Activated B cell treated with CpG ODN at 0.5 μM for 24 hours (primary cell): ENCODE data around the gene ARHGEF33. TPM values are rescaled to one million over a fixed set of nuclear protein-coding genes. Genes with fewer than 3 reads are reported as not detected.
A peak's percentile ranks its signal among the peaks of the same experiment; 100 is the strongest.

Experiments
- ATAC-seq: fragments of 200-7000 bp; cut with Tn5 transposase; one replicate; pipeline ENCODE4 v1.10.0; 2021; ENCODE audit warnings: low read depth, mild to moderate bottlenecking, moderate library complexity
- CTCF ChIA-PET: fragments of 350-600 bp; sonication (Branson Sonifier 250); formaldehyde crosslinking; loops from one replicate; lab custom pipeline; 2021; ENCODE audit warnings: antibody characterized with exemption; lab: Charles Lee
- POLR2A ChIA-PET: fragments of 350-600 bp; sonication (Branson Sonifier 250); formaldehyde crosslinking; loops from one replicate; lab custom pipeline; 2021; ENCODE audit warnings: antibody characterized with exemption; lab: Charles Lee
- DNase-seq: peaks from one replicate; pipeline ENCODE4 v3.0.0; 2022
- H3K27ac Mint-ChIP-seq: one replicate; pipeline ENCODE4 v1.8.0; 2020; ENCODE audit warnings: mixed read lengths
- H3K27me3 Mint-ChIP-seq: one replicate; pipeline ENCODE4 v1.8.0; 2021; ENCODE audit warnings: mixed read lengths
- H3K36me3 Mint-ChIP-seq: one replicate; pipeline ENCODE4 v1.8.0; 2021; ENCODE audit warnings: low read depth, mixed read lengths
- H3K4me1 Mint-ChIP-seq: one replicate; pipeline ENCODE4 v1.8.0; 2021; ENCODE audit warnings: mixed read lengths
- H3K4me3 Mint-ChIP-seq: one replicate; pipeline ENCODE4 v1.8.0; 2020; ENCODE audit warnings: mild to moderate bottlenecking, mixed read lengths
- H3K9me3 Mint-ChIP-seq: one replicate; pipeline ENCODE4 v1.8.0; 2020; ENCODE audit warnings: mixed read lengths
- intact Hi-C: fragments of 100-400 bp; cut with micrococcal nuclease; formaldehyde crosslinking; loops from one replicate; pipeline ENCODE4 v1.15.1; 2024
- total RNA-seq: library from RNA; stranded (reverse); gene quantifications from 2 replicates; pipeline ENCODE4 v1.2.3, GENCODE V29; 2022
- TF ChIP-seq, protein P1 (sequence below): fragments of 200-600 bp; IDR thresholded peaks from one replicate; pipeline ENCODE4 v1.8.0; 2022; ENCODE audit warnings: antibody characterized with exemption, mild to moderate bottlenecking

Gene ARHGEF33
- total RNA-seq, 1 donor from 2014 or later: 0.69 TPM

DNA sequence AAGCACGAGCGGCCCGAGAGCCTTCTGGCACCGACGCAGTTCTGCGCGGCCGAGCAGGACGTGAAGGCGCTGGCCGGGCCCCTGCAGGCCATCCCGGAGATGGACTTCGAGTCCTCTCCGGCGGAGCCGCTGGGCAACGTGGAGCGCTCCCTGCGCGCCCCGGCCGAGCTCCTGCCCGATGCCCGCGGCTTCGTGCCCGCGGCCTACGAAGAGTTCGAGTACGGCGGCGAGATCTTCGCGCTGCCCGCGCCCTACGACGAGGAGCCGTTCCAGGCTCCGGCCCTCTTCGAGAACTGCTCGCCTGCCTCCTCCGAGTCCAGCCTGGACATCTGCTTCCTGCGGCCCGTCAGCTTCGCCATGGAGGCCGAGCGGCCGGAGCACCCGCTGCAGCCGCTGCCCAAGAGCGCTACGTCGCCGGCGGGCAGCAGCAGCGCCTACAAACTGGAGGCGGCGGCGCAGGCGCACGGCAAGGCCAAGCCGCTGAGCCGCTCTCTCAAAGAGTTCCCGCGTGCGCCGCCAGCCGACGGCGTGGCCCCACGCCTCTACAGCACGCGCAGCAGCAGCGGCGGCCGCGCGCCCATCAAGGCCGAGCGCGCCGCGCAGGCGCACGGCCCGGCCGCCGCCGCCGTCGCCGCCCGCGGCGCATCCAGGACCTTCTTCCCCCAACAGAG lies 70.4 kb downstream of the ARHGEF33 start:
- no peak overlapping the region for H3K27ac Mint-ChIP-seq
- no peaks in the 10 kb centered on the region for H3K36me3 Mint-ChIP-seq
- ChIA-PET POLR2A (interaction anchor here (2.7 kb wide), 1 partner anchor 209 kb away, joined by 12 read pairs; the partner anchor contains the start of gene SRSF7), CTCF (interaction anchor here (1.5 kb wide), 1 partner anchor 12 kb away, joined by 4 read pairs; no protein-coding TSS in a partner anchor)
- H3K4me3 Mint-ChIP-seq: peak overlapping the region; percentile 70
- peak; percentile 46 for DNase-seq
- H3K4me1 Mint-ChIP-seq: no peaks in the 10 kb centered on the region
- H3K27me3 Mint-ChIP-seq: peaks cover 25% of the 10 kb centered on the region
- TF ChIP-seq, protein P1, sequence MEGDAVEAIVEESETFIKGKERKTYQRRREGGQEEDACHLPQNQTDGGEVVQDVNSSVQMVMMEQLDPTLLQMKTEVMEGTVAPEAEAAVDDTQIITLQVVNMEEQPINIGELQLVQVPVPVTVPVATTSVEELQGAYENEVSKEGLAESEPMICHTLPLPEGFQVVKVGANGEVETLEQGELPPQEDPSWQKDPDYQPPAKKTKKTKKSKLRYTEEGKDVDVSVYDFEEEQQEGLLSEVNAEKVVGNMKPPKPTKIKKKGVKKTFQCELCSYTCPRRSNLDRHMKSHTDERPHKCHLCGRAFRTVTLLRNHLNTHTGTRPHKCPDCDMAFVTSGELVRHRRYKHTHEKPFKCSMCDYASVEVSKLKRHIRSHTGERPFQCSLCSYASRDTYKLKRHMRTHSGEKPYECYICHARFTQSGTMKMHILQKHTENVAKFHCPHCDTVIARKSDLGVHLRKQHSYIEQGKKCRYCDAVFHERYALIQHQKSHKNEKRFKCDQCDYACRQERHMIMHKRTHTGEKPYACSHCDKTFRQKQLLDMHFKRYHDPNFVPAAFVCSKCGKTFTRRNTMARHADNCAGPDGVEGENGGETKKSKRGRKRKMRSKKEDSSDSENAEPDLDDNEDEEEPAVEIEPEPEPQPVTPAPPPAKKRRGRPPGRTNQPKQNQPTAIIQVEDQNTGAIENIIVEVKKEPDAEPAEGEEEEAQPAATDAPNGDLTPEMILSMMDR: no peak
- ATAC-seq: peak; percentile 98
- no peaks in the 10 kb centered on the region for H3K9me3 Mint-ChIP-seq
- intact Hi-C loops: no loop called here

DNA sequence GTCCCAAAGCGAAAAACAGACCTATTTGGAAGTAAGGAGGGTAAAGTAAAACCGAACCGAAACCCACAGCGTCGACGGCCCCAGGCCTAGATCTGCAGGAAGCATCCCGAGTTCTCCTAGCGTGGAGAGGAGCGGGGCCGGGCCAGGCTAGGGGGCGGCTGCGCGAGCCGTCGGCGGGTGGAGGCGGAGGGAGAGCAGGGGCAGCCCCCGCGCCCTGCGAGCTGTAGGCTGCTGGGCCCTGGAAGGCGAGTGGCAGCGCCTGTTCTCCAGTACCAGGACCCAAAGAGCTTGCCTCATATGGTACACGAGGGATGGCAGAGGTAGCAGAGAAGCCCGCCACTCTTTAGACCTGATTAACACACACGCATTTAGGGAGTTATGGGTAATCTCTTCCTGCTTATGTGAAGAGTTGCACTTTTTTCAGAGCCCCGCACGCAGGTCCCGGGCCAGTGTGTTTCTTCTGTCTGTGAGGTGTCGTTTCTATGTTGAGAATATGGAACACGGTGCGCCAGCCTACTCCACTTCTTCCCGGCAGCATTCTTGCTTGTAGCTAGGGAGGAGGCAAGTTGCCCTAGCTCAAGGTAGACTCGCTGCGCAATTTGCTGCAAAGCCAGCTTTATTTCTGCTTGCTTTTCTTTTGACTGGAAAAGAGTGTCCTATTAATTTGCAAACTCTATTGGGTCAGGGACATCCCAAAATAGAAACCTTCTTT lies 71.1 kb downstream of the ARHGEF33 start:
- Mint-ChIP-seq H3K27me3 (peaks cover 25% of the 10 kb centered on the region), H3K27ac (no peak overlapping the region), H3K4me3 (peak overlapping the region; percentile 70), H3K9me3 (no peaks in the 10 kb centered on the region), H3K4me1 (no peaks in the 10 kb centered on the region), H3K36me3 (no peaks in the 10 kb centered on the region)
- ChIA-PET CTCF (interaction anchor here (1.5 kb wide), 1 partner anchor 13 kb away, joined by 4 read pairs; no protein-coding TSS in a partner anchor), POLR2A (interaction anchor here (0.6 to 2.7 kb wide), 2 partner anchors 127 to 210 kb away, joined by 4 to 12 read pairs; partner anchors contain the start of gene SRSF7)
- intact Hi-C loops: no loop called here
- TF ChIP-seq, protein P1: no peak
- ATAC-seq: peak; percentile 47
- DNase-seq: no peak

DNA sequence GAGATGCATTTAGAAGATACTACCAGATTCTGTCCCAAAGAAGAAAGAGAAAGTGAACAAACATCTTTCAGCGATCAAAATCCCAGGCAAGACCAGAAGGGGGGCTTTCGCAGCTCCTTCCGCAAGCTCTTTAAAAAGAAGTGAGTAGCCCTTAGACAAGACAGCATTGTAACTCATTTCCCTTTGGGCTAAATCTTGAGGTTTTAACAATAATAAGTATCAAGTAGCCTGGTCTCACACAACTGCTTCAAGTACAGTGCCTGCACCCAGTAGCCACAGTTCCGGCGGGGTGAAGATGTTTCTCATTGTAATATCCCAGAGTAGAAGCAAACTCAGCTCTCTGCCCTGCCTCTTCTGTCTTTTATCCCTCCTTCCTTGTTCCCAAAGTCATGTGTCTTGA lies 76.3 kb downstream of the ARHGEF33 start:
- Mint-ChIP-seq H3K27me3 (peaks cover 6% of the 10 kb centered on the region), H3K4me1 (no peaks in the 10 kb centered on the region), H3K27ac (no peak overlapping the region), H3K36me3 (no peaks in the 10 kb centered on the region), H3K9me3 (no peaks in the 10 kb centered on the region), H3K4me3 (no peak overlapping the region)
- POLR2A ChIA-PET: no interaction called here
- CTCF ChIA-PET: no interaction called here
- TF ChIP-seq, protein P1: no peak
- intact Hi-C loops: no loop called here
- DNase-seq: no peak
- no peak for ATAC-seq

DNA sequence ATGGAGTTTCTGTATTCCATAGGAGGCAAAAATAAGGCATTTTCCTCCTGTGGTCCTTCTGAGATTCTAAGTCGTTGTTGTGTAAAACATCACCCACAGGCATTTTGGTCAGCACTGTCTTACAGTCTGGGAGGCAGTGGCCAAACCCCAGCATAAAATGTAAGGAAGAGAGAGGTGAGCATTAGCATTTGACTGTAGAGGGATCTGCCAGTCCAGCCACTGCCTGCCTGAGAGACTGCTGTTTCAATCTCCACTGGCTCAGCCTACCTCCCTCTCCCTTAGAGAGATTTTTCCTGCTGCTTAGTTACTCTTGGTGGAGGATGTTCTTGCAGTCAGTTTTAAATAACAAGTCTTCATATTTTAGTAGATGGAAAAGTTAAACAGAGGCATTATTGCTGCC lies 77.0 kb downstream of the ARHGEF33 start:
- CTCF ChIA-PET: no interaction called here
- H3K27ac Mint-ChIP-seq: no peak overlapping the region

DNA sequence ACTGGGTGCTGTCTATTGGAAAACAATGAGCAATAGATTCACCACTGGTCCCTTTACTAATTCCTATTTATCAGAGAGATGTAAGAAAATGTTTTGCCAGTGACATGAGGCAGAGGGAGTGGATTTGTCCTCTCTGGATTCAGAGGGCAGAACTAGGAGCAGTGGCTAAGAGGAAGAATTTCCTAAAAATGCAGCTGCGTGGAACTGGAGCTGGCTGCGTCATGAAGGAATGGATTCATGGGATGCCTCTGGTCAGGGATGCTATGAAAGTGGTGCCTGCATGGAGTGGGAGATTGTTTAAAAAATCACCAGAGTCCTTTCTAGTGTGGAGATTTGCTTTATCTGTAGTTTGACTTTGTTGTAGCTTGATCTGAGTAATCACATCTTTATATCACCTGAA lies 78.3 kb downstream of the ARHGEF33 start:
- intact Hi-C loops: no loop called here
- CTCF ChIA-PET: no interaction called here
- no peak for DNase-seq

More for the DNA sequence above, 77.0 kb downstream of the ARHGEF33 start:
- no peak for ATAC-seq
- no peaks in the 10 kb centered on the region for H3K9me3 Mint-ChIP-seq
- POLR2A ChIA-PET: no interaction called here
- H3K4me1 Mint-ChIP-seq: no peaks in the 10 kb centered on the region
- intact Hi-C loops: no loop called here
- H3K36me3 Mint-ChIP-seq: no peaks in the 10 kb centered on the region
- peaks cover 5% of the 10 kb centered on the region for H3K27me3 Mint-ChIP-seq
- TF ChIP-seq, protein P1: no peak
- DNase-seq: no peak
- H3K4me3 Mint-ChIP-seq: no peak overlapping the region

More for the DNA sequence above, 78.3 kb downstream of the ARHGEF33 start:
- Mint-ChIP-seq H3K4me3 (no peak overlapping the region), H3K4me1 (no peaks in the 10 kb centered on the region), H3K9me3 (no peaks in the 10 kb centered on the region), H3K36me3 (no peaks in the 10 kb centered on the region), H3K27me3 (peaks cover 3% of the 10 kb centered on the region), H3K27ac (no peak overlapping the region)
- POLR2A ChIA-PET: no interaction called here
- ATAC-seq: no peak
- TF ChIP-seq, protein P1: no peak
